ENCODE measurements around the gene UVRAG. TPM values are rescaled to one million over a fixed set of nuclear protein-coding genes. Genes with fewer than 3 reads are reported as not detected.

The UVRAG gene
- total RNA-seq, 1 donor from 2014 or later = 17.8 TPM

- Mint-ChIP-seq H3K4me3 (ENCODE audit: unreplicated experiment) (no peak overlapping the region), H3K4me1 (ENCODE audit: low read depth, unreplicated experiment) (no peaks in the 10 kb centered on the region), H3K27ac (ENCODE audit: unreplicated experiment) (no peak overlapping the region), H3K9me3 (ENCODE audit: unreplicated experiment) (no peaks in the 10 kb centered on the region), H3K27me3 (ENCODE audit: unreplicated experiment) (peaks cover 3% of the 10 kb centered on the region), H3K36me3 (ENCODE audit: unreplicated experiment) (peaks cover 5% of the 10 kb centered on the region)
- TF ChIP-seq, protein P1, sequence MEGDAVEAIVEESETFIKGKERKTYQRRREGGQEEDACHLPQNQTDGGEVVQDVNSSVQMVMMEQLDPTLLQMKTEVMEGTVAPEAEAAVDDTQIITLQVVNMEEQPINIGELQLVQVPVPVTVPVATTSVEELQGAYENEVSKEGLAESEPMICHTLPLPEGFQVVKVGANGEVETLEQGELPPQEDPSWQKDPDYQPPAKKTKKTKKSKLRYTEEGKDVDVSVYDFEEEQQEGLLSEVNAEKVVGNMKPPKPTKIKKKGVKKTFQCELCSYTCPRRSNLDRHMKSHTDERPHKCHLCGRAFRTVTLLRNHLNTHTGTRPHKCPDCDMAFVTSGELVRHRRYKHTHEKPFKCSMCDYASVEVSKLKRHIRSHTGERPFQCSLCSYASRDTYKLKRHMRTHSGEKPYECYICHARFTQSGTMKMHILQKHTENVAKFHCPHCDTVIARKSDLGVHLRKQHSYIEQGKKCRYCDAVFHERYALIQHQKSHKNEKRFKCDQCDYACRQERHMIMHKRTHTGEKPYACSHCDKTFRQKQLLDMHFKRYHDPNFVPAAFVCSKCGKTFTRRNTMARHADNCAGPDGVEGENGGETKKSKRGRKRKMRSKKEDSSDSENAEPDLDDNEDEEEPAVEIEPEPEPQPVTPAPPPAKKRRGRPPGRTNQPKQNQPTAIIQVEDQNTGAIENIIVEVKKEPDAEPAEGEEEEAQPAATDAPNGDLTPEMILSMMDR (IDR thresholded peaks at IDR 0.05; ENCODE audit: partially characterized antibody, unreplicated experiment) = no peak
- DNase-seq = no peak
Measured at GRCh38 chr11:76096552-76096951, 281.5 kb downstream of the UVRAG start.

GRCh38 chr11:76102802-76103201, 287.8 kb downstream of the UVRAG start:
- Mint-ChIP-seq H3K27me3 (ENCODE audit: unreplicated experiment) (no peaks in the 10 kb centered on the region), H3K36me3 (ENCODE audit: unreplicated experiment) (no peaks in the 10 kb centered on the region)
- DNase-seq = no peak

DNA sequence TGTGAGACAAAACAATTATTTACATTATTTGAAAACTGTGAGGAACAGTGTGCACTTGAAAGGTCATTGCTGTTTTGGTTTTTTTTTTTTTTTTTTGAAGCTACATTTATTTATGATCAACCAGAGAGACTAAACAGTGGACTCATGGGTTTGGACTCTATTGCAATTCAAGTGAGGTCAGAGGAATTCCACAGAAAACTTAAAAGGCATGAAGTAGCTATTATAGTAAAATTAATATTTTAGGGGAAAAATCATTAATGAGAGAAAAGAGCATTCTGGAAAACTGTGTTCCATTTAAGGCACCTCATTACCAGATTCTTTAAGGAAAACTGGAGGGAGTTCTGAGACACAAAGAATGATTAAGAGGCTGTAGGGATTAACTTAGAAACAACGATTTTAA, 288.4 kb downstream of the UVRAG start:
- Mint-ChIP-seq H3K4me1 (ENCODE audit: low read depth, unreplicated experiment) (no peaks in the 10 kb centered on the region), H3K27me3 (ENCODE audit: unreplicated experiment) (no peaks in the 10 kb centered on the region), H3K4me3 (ENCODE audit: unreplicated experiment) (no peak overlapping the region), H3K9me3 (ENCODE audit: unreplicated experiment) (no peaks in the 10 kb centered on the region), H3K27ac (ENCODE audit: unreplicated experiment) (no peak overlapping the region), H3K36me3 (ENCODE audit: unreplicated experiment) (no peaks in the 10 kb centered on the region)
- TF ChIP-seq, protein P1 (IDR thresholded peaks at IDR 0.05; ENCODE audit: partially characterized antibody, unreplicated experiment) = no peak
- DNase-seq = no peak

More at GRCh38 chr11:76102802-76103201, 287.8 kb downstream of the UVRAG start:
- TF ChIP-seq, protein P1 (IDR thresholded peaks at IDR 0.05; ENCODE audit: partially characterized antibody, unreplicated experiment) = no peak
- Mint-ChIP-seq H3K9me3 (ENCODE audit: unreplicated experiment) (no peaks in the 10 kb centered on the region), H3K4me1 (ENCODE audit: low read depth, unreplicated experiment) (no peaks in the 10 kb centered on the region), H3K4me3 (ENCODE audit: unreplicated experiment) (no peak overlapping the region), H3K27ac (ENCODE audit: unreplicated experiment) (no peak overlapping the region)

DNA sequence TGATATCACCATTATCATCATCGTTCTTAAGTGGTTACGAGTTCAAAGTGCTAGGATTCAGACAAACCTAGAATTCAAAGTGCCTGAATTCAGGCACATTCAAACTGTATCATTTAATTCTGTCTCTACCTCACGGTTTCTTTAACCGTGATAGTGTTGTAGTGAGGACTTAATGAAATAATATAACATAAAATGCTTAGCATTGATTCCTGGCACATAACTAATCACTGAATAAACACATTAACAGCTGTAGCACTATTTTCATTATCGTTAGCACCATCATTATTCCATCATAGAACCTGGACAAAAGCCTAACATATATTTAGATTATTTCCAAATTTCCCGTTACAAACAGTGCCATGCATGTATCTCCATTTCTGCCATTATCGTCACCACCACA, 289.3 kb downstream of the UVRAG start:
- TF ChIP-seq, protein P1 (IDR thresholded peaks at IDR 0.05; ENCODE audit: partially characterized antibody, unreplicated experiment) = no peak
- Mint-ChIP-seq H3K4me1 (ENCODE audit: low read depth, unreplicated experiment) (no peaks in the 10 kb centered on the region), H3K4me3 (ENCODE audit: unreplicated experiment) (no peak overlapping the region), H3K27ac (ENCODE audit: unreplicated experiment) (no peak overlapping the region), H3K27me3 (ENCODE audit: unreplicated experiment) (no peaks in the 10 kb centered on the region), H3K9me3 (ENCODE audit: unreplicated experiment) (no peaks in the 10 kb centered on the region), H3K36me3 (ENCODE audit: unreplicated experiment) (no peaks in the 10 kb centered on the region)
- no peak for DNase-seq

DNA sequence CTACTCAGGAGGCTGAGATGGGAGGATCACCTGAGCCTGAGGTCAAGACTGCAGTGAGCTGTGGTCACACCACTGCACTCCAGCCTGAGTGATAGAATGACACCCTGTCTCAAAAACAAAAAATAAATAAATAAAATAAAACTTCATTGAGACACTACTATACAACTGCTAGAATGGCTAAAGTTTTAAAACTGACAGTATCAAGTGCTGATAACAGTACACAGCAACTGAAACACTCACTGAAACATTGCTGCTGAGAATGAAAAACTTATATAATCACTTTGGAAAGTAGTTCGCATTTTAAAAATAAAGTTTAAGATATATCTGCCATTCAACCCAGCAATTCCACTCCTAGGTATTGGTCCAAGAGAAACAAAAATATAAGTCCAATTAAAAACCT, 290.6 kb downstream of the UVRAG start:
- Mint-ChIP-seq H3K27ac (ENCODE audit: unreplicated experiment) (no peak overlapping the region), H3K9me3 (ENCODE audit: unreplicated experiment) (peaks cover 2% of the 10 kb centered on the region), H3K4me1 (ENCODE audit: low read depth, unreplicated experiment) (no peaks in the 10 kb centered on the region), H3K27me3 (ENCODE audit: unreplicated experiment) (no peaks in the 10 kb centered on the region), H3K36me3 (ENCODE audit: unreplicated experiment) (no peaks in the 10 kb centered on the region), H3K4me3 (ENCODE audit: unreplicated experiment) (no peak overlapping the region)
- TF ChIP-seq, protein P1 (IDR thresholded peaks at IDR 0.05; ENCODE audit: partially characterized antibody, unreplicated experiment) = no peak
- DNase-seq = no peak

Measured in glutamatergic neuron (in vitro differentiated cells).